ENCODE results near the gene MNS1.
"Not testable (repeated sequence)": the region's sequence is repeated elsewhere in the genome, so short reads cannot be mapped to it uniquely, and the experiment has no call there.

The MNS1 gene, protein sequence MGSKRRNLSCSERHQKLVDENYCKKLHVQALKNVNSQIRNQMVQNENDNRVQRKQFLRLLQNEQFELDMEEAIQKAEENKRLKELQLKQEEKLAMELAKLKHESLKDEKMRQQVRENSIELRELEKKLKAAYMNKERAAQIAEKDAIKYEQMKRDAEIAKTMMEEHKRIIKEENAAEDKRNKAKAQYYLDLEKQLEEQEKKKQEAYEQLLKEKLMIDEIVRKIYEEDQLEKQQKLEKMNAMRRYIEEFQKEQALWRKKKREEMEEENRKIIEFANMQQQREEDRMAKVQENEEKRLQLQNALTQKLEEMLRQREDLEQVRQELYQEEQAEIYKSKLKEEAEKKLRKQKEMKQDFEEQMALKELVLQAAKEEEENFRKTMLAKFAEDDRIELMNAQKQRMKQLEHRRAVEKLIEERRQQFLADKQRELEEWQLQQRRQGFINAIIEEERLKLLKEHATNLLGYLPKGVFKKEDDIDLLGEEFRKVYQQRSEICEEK

DNA sequence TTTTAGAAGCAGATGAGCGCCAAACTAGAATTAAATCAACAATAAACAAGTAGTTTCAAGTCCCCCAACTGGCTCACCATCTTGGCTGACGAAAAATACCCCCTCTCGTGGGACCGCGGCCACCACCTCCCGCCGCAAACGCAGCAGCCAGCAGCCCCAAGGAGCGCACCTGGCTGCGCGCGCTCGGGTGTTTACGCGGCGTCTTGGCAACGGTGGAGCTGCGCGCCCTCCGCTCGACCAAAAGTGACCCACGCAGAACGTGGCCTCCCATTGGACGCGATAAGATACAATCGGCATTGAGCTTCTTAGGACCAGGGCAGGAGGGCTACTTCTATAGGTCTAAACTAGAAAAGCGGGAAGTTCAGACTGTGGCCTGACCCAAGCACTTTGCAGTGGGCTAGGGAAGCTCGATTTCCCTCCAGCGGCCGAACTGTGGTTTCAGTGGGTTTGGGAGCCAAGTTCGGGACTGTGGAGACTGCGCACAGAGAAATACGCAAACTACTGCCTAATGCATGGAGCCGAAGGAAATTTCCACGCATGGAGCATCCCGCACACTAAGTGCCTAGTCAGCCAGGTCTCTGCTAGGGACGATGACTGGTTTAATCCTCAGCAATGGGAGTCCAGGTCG is at the start of gene MNS1:
Gene MNS1 (minus strand): TSS at position 245 of the 628 bp plus-strand sequence. CDS start 165 bp downstream, at position 80.
- DNase-seq: no peak

DNA sequence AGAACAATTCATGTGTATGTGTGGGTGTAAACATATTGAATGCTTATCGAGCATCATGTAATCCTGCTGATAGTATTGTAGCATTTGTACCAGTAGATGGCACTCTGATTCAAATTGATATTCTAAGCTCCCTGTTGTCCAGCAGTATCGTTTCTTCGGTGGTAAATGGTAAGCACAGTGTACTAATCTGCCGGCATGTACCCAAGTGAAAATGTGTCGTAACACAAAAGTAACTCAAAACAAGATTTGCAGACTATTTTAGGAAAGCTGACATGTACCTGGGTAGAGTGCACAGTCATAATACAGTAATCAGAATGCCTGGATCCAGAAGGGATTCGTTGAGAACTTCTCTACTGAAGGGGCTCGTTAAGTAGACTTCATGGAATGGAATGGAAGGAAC is 31.7 kb upstream of the MNS1 start:
- no peak for DNase-seq

DNA sequence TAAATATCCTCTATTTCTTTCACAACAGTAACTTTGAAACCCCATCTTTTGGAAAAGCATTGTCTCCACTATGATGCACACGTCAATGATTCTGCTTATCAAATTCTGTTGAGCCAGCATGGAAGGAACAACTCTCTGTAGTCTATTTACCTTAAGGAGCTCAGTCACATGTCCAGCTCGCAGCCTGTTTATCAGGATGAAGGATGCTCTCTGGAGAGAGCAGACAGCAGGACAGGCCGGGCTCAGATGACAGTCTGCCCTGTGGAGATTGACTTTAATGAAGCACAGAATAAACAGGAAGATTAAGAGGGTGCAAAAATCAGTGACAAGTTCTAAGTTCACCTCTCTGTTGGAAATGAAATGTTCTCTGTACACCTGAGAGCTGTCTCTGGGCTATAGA is 30.6 kb upstream of the MNS1 start:
- DNase-seq: no peak

DNA sequence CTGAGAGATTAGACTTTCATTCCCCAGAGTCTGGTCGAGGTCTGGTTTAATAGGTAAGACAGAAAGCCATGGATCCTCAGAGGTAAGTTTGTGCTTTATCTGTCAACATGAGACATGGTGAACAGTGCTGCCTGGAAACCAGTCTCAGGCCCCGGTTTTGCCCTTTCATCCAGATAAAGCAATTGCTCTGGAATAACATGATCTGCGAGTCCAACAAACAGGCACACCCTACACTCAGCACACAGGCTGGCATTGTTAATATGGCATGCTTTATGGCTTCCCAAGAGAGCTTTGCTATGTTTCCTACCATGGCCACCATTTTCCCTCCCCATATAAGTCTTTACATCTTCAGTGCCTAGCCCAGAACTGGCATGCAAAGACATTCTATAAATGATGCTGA is 30.1 kb upstream of the MNS1 start:
- no peak for DNase-seq

DNA sequence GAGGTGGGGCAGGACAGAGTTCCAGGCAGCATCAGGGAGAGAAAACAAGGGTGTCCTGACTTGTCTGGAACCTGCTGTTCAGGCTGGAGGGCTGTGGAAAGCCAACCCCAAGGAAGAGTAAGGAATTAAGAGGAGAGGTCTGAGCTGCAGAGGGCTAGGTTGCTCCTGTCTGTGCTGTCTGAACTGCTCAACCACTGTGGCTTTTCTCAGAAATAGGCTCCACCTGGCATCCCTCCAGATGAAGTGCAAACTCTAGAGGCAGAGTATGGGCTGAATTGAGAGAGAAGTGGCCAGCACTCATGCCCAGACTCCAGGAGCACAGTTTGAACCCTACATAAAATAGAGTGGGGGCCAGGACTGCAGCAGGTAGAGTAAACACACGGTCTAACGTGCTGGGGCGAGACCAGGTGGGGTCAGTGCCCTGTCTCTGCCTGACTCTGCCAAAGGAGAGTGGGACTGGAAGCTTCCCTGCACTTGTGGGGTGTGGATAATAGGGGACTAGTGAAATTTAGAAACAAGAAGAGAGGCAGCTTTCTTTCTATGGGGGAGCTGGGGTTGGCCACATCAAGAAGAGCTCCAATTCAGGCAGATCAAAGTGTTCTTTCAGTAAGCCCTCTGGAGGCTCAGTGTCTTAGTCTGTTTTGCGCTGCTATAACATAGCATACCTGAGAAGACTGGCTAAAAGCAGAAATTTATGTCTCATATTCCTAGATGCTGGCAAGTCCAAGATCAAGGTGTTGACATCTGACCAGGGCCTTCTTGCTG is 28.0 kb upstream of the MNS1 start:
- DNase-seq: no peak

DNA sequence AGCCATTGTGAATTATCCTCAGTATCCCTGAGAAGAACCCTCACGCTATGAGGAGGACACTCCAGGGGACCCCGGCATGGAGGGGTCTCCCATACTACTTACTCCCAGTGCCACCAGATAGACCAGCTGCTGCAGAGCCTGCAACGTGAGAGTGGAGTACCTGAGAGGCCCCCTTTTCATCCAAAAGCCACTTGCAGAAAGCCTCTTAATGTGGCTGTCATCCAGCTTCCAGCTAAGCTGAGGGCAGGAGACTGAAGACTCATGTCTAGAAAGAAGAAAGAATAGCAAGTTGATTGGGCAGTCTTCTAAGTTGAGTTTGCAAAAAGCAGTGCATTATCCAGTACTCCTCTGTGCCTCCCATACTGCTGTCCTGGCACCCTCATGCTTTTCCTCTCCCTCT is 27.3 kb upstream of the MNS1 start:
- no peak for DNase-seq

DNA sequence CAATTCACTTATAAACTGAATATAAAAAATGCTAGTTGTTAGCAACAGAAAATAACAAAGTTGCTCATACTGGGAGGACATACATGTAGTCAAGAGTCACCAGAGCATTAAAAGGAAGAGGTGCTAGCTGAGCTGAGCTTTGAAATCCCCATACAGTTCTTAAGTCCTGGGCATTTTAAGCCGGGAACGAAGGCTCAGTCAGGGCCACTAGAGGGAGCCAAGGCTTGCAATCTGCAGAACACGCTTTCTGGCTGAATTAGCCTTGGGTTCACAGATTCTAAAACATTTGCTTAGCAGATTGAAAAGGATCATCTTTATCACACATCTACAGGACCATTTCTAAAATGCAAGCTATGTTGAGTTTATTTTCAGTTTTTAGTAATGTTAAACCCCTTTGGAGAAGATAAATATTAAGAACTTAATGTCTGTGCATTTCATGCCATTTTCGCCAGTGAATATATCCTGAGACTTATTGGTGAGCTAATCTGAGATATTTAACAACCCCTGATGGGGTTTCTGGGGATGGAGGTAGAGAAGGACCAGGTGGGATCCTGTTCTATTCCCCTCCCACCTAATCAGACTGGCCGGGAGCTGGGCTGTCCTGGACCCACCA is 26.3 kb upstream of the MNS1 start:
- DNase-seq: peak; percentile 7

DNA sequence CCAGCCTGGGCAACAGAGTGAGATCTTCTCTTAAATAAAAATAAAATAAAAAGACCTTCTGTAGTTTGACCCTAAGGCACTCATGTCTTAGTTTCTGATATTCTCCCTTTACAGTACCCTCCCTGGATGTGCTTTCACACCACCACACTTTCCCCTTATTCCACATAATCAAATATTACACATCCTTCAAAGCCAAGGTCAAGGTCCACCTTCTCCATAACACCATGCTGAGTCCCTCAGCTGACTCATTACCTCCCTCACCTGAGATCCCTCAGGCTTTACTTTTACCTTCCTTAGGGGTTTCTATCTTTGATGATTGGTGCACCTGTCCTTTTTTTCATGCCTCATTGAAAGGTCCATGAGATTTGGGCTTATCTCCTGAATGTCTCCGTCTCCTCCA is 25.5 kb upstream of the MNS1 start:
- DNase-seq: no peak

DNA sequence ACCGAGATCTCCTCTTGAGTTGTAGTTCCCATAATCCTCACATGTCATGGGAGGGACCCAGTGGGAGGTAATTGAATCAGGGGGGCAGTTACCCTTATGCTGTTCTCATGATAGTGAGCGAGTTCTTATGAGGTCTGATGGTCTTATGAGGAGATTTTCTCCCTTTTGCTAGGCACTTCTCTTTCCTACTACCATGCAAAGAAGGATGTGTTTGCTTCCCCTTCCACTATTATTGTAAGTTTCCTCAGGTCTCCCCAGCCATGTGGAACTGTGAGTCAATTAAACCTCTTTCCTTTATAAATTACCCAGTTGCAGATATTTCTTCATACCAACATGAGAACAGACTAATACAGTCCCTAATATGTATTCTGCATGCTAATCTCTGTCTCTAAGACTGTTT is 21.3 kb upstream of the MNS1 start:
- not testable (repeated sequence) for DNase-seq

DNA sequence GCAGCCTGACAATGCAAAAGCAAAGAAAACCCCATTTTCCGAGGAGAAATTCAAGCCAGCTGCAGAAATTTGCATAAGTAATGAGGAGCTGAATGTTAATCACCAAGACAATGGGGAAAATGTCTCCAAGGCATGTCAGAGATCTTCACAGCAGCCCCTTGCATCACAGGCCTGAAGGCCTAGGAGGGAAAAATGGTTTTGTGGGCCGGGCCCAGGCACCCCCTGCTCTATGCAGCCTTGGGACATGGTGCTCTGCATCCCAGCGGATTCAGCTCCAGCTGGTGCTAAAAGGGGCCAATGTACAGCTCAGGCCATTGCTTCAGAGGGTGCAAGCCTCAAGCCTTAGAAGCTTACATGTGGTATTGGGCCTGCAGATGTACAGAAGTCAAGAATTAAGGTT is 20.5 kb upstream of the MNS1 start:
- not testable (repeated sequence) for DNase-seq

DNA sequence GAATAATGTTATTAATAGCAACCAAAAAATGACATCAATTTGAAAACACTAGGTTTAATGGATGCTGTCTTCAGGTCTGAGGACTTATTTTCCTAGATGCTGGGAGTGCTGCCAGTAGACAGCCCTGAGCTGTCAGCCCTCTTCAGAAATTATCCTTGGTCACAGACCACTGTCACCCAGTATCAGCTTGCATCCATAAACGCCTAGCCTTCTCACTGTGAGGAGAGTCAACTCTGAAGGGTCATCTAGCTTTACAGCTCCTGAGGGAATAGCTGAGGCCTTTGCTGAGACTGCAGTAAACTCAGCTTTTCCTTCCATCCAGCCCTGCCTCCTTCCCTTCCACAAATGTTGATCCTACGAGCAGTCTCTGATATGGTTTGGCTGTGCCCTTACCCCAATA is 19.4 kb upstream of the MNS1 start:
- no peak for DNase-seq

DNA sequence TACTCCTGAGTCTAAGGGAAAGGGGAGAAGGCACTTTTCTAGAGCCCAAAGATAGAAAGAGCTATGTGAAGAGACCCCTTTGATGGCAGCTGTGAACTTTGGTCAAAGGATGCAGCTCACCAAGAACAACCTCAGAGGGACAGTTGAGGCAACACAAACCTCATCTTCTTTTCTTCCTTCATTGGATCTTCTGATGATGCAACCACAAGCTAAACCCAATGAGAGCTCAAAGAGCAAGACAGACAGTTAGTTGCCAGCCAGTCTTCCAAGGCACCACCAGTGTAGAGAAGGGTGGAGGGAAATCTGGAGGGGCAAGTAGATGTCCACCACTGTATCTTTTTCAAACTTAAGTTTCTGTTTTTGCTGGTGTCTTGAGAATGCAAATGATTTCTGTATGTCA is 10.4 kb upstream of the MNS1 start:
- DNase-seq: no peak

DNA sequence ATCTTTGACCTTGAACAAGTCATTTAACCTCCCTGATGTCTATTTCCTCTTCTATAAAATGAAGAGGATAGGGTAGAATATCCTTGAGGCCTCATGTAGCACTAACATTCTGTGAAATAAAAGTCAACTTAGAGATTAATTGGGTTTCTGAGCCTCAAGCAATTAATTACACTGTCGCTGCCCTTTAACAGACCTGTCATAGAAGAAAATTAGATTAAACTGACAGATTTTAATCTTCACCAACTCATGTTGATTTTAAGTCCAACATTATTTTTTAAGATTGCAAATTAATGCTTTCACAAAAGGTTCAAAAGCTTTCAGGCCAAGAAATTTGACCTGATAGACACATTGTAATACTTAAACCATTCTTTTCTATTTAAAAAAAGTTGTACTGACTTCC is 8.1 kb upstream of the MNS1 start:
- DNase-seq: no peak

DNA sequence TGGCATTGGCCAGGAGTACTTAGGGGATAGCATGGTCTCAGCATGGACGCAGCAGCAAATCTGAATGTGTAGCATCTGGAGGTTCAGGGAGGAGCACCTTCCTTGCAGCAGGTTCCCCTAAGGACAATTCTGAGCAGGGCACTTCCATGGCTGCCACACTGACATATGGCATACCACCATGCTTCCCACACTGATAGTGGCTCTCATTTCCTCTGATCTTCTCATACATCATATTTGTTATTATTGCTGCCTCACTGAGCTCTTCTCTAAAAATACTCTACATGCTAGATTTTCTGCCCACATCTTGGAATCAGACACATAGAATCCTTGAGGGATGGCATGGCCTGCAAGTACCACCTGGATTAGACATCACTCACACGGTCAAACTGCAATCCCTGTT is 7.3 kb upstream of the MNS1 start:
- no peak for DNase-seq

DNA sequence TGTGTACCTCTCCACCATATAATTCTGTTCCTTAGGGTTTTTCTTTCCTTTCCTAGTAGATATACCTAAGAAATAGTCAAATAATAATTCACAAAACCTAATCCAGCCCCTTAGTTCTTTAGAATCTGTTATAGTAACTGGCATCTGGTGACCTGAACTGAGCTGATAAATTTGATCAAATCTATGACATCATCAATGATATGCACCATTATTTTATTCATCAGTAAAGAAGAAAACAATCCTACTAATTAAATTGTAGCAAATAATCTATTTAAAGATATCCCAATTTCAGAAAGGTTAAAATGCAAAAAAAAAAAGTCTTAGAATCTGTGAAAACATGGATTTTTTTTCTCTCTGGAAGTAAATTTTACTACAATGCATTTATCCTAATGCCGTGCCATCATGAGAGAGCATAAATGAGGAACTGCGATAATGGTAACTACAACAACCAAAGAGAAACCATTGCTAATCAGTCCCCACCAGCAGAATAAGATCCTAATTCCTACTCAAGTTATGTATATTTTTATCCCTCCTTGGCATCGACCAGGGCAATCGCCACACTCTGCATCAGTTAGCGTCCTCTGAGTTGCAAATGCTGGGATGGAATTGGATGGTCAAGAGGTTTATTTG is 6.6 kb upstream of the MNS1 start:
- no peak for DNase-seq

DNA sequence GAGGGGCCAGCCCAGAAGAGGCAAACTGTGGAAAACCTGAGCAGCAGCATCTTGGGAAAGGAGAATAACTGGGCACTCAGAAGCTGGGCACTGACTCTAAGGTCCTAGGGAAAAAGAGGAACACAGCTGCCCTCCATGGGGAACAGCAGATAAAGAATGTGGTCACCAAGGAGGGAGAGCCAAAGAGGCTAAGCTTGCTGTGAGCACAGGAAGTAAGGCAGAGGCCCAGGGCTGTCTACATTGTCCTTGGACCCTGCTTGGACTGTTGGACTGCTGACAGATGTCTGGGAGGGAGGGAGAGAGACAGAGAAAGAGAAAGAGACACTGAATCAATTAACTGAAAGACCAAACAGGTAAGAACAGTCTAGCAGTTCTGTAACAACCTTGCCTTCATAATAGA is 4.5 kb upstream of the MNS1 start:
- DNase-seq: no peak

DNA sequence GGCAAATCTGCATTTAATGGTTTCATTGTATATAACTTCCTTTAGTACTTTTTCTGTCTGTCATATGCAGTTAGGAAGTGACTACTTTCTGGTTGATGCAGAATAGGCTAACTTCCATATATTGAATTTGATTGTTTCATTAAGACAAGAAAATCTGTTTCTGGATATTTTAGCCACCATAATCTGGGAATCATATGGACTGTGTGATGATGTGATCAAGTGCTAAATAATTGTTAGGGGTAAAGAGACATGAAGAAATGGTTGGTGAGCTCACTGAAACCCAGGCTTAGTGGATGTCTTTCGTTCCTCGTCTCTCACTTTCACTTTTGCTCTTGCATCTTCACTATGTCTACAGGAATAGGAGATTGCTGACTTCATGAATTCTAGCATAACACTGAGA is 3.5 kb upstream of the MNS1 start:
- no peak for DNase-seq

DNA sequence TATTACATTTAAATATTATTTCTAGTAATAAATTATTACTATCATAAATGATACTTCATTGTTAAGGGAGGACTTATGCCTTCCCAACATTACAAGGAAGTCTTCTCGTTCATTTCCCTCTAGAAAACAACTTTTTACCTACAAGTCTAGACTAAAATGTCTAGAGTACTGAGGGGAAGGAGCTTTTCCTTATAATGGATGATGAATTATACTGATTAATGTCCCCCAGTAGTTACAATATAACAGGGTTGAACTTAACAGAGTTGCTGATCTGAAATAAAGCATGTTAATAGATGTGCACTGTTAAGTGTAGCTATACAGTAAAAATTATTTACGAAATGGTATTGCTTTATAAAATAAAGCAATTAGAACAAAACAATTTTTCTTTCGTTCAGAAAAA is 2.7 kb upstream of the MNS1 start:
- no peak for DNase-seq

DNA sequence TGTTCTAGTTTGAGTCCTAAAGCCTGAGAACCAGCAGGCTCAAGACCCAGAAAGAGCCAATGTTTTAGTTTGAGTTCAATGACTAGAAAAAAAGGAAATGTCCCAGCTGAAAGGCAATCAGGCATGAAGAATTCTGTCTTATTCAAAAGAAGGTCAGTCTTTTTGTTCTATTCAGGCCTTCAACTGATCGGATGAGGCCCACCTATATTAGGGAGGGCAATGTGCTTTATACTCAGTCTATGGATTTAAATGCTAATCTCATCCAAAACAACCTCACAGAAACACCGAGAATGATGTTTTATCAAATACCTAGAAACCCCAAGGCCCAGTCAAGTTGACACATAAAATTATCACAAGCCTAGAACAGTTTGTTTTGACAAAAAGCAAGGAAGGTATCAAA is 4.0 kb downstream of the MNS1 start:
- DNase-seq: no peak

DNA sequence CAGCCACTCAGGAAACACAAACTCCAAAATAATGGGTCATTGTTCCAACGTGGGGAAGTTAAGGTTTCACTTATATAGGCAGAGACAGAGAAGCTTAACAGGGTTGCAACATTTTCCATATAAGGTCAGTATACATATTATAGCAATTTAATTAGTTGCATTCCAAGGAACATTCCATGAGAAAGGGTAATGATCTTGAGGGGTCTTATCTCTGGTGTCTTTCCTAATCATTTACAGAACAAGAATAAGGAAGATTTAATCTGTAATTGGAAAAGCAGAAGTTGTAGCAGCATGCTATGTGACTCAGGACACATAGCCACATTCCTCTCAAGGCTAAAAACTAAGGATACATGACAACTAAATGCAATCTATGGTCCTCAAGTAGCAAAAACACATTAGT is 4.9 kb downstream of the MNS1 start:
- DNase-seq: no peak

DNA sequence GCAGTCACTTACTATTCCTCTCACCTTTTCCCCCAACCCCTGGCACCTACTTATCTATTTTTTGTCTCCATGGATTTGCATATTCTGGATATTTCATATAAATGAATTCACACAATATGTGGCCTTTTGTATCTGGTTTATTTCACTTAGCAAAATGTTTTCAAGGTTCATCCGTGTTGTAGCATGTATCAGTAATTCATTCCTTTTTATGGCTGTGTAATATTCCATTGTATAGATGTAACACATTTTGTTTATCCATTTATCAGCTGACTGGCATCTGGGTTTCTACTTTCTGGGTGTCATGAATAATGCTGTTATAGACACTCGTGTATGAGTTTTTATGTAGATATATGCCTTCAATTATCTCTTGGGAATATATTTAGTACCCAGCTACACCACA is 5.8 kb downstream of the MNS1 start:
- no peak for DNase-seq

DNA sequence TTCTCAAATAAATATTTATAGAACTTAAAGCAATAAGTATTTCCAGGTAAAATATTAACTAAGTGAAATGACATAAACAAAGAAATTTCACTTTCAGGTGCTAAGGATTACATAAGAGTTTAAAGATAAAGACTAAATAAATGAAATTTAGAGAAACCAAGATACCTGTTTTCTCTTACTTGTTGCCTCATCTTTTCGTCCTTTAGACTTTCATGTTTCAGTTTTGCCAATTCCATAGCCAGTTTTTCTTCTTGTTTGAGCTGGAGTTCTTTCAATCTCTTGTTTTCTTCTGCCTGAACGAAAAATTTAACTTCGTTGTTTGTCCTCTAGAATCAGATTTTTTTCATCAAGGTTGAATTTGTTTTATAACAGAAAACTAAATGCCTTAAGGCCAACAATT is 8.7 kb downstream of the MNS1 start:
- no peak for DNase-seq

DNA sequence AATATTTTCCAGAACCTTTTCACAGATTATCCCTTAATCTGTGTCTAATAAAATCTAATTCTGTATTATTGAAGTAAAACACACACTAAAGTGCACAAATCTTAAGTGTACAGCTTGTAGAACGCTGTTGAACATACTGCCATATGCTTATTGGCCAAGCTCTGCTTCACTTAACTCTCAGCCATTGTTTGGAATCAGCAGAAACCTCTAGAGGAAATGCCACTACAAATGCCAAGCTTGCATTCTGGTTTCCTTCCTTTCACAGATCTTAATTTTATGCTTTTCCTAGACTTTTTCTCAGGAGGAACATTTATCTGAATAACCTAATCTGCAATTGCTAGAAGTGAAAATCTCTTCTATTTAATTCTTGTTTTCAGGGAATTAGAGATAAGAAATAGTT is 10.1 kb downstream of the MNS1 start:
- no peak for DNase-seq
